Skeletal muscle satellite cell (primary cell): ENCODE results near the gene MEGF9.
"Not testable (repeated sequence)": the region's sequence is repeated elsewhere in the genome, so short reads cannot be mapped to it uniquely, and the experiment has no call there.

Experiments
- H3K27me3 ChIP-seq: 2 replicates; pipeline ENCODE4 v1.7.0; 2013; ENCODE audit warnings: low read length; ENCODE audit not compliant: control insufficient read depth, insufficient read depth
- H3K36me3 ChIP-seq: 2 replicates; pipeline ENCODE4 v1.7.0; 2013; ENCODE audit warnings: mild to moderate bottlenecking, control low read depth, low read length; ENCODE audit not compliant: insufficient read depth
- H3K4me1 ChIP-seq: 2 replicates; pipeline ENCODE4 v1.7.0; 2013; ENCODE audit warnings: low read length; ENCODE audit not compliant: control insufficient read depth, insufficient read depth
- H3K4me2 ChIP-seq: 2 replicates; pipeline ENCODE4 v1.7.0; 2013; ENCODE audit warnings: mild to moderate bottlenecking, low read length
- H3K4me3 ChIP-seq: 2 replicates; pipeline ENCODE4 v1.7.0; 2013; ENCODE audit warnings: low read length
- H3K9ac ChIP-seq: 2 replicates; pipeline ENCODE4 v1.7.0; 2013; ENCODE audit warnings: mild to moderate bottlenecking, low read depth, low read length, moderate library complexity
- H3K9me3 ChIP-seq: replicated peaks from 2 replicates; pipeline ENCODE4 v1.7.0; 2013; ENCODE audit warnings: mild to moderate bottlenecking, control low read depth, low read length

MEGF9 gene

GRCh38 chr9:120562861-120563443 lies 151.3 kb downstream of the MEGF9 start:
- peaks cover 30% of the 10 kb centered on the region for H3K36me3 ChIP-seq
- no peak overlapping the region for H3K9ac ChIP-seq
- H3K4me2 ChIP-seq: no peak overlapping the region
- no peaks in the 10 kb centered on the region for H3K4me1 ChIP-seq
- H3K9me3 ChIP-seq: no peaks in the 10 kb centered on the region
- H3K4me3 ChIP-seq: no peak overlapping the region
- no peaks in the 10 kb centered on the region for H3K27me3 ChIP-seq

GRCh38 chr9:120561709-120562108 lies 152.6 kb downstream of the MEGF9 start:
- Histone ChIP-seq H3K36me3 (peaks cover 23% of the 10 kb centered on the region), H3K4me3 (no peak overlapping the region), H3K9me3 (no peaks in the 10 kb centered on the region), H3K27me3 (no peaks in the 10 kb centered on the region), H3K4me1 (no peaks in the 10 kb centered on the region), H3K4me2 (no peak overlapping the region), H3K9ac (no peak overlapping the region)

GRCh38 chr9:120559546-120559945 lies 154.7 kb downstream of the MEGF9 start:
- H3K4me3 ChIP-seq: no peak overlapping the region
- no peak overlapping the region for H3K9ac ChIP-seq
- H3K4me2 ChIP-seq: no peak overlapping the region
- no peaks in the 10 kb centered on the region for H3K9me3 ChIP-seq
- no peaks in the 10 kb centered on the region for H3K27me3 ChIP-seq
- no peaks in the 10 kb centered on the region for H3K4me1 ChIP-seq
- peaks cover 22% of the 10 kb centered on the region for H3K36me3 ChIP-seq

GRCh38 chr9:120558454-120558853 lies 155.8 kb downstream of the MEGF9 start:
- H3K4me2 ChIP-seq: no peak overlapping the region
- H3K27me3 ChIP-seq: no peaks in the 10 kb centered on the region
- no peaks in the 10 kb centered on the region for H3K9me3 ChIP-seq
- H3K4me1 ChIP-seq: no peaks in the 10 kb centered on the region
- H3K36me3 ChIP-seq: peaks cover 22% of the 10 kb centered on the region
- no peak overlapping the region for H3K4me3 ChIP-seq
- no peak overlapping the region for H3K9ac ChIP-seq

- no peaks in the 10 kb centered on the region for H3K4me1 ChIP-seq
- no peaks in the 10 kb centered on the region for H3K9me3 ChIP-seq
- no peak overlapping the region for H3K4me3 ChIP-seq
- H3K27me3 ChIP-seq: no peaks in the 10 kb centered on the region
- peaks cover 10% of the 10 kb centered on the region for H3K36me3 ChIP-seq
- no peak overlapping the region for H3K9ac ChIP-seq
- no peak overlapping the region for H3K4me2 ChIP-seq
Observed at GRCh38 chr9:120557205-120557604, 157.1 kb downstream of the MEGF9 start.

DNA sequence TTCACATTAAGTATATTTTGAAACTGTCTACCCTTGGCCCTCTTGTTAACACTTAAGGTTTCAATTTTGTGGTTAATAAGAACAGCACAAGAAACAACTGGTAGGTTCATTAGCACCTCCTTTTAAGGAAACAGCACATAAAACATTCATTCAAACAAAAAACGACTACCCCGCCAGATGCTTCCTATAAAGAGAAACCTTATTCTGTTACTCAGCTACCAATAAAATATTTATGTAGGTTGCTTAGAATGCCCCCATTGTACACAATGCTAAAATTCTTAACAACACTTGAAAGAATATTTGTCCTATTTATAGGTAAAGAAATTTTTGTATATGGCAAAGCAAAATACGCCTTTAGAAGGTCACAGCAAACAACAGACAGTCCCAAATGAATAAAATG lies 157.5 kb downstream of the MEGF9 start:
- H3K4me1 ChIP-seq: no peaks in the 10 kb centered on the region
- no peaks in the 10 kb centered on the region for H3K27me3 ChIP-seq
- H3K36me3 ChIP-seq: peaks cover 10% of the 10 kb centered on the region
- no peak overlapping the region for H3K4me2 ChIP-seq
- H3K9me3 ChIP-seq: no peaks in the 10 kb centered on the region
- H3K9ac ChIP-seq: no peak overlapping the region
- H3K4me3 ChIP-seq: no peak overlapping the region

- Histone ChIP-seq H3K4me2 (no peak overlapping the region), H3K4me3 (no peak overlapping the region), H3K9me3 (no peaks in the 10 kb centered on the region), H3K27me3 (no peaks in the 10 kb centered on the region), H3K4me1 (no peaks in the 10 kb centered on the region), H3K36me3 (peaks cover 10% of the 10 kb centered on the region), H3K9ac (no peak overlapping the region)
Observed at GRCh38 chr9:120555839-120556238, 158.4 kb downstream of the MEGF9 start.

- peaks cover 30% of the 10 kb centered on the region for H3K36me3 ChIP-seq
- not testable (repeated sequence) for H3K27me3 ChIP-seq, H3K9ac ChIP-seq, H3K4me1 ChIP-seq, H3K9me3 ChIP-seq, H3K4me2 ChIP-seq, H3K4me3 ChIP-seq
Observed at GRCh38 chr9:120552210-120552704, 162.0 kb downstream of the MEGF9 start.
